GM12878 (cell line): ENCODE results near the gene METAP1D. TPM values are rescaled to one million over a fixed set of nuclear protein-coding genes. Genes with fewer than 3 reads are reported as not detected.

Experiments used
- ATAC-seq: fragments of 200-7000 bp; cut with Tn5 transposase; 3 replicates; pipeline ENCODE4 v1.9.1; 2020; ENCODE audit warnings: mild to moderate bottlenecking, moderate library complexity
- BruUV-seq: library from RNA; stranded (reverse); fragments of 400-500 nt; replicated peaks from 2 replicates; lab custom pipeline; 2021; lab: Mats Ljungman, UMichigan
- CTCF ChIA-PET: fragments of 300-600 bp; sonication (Branson Sonifier 250); formaldehyde crosslinking; extraction: SDS; loops from one replicate; lab custom pipeline; 2021; ENCODE audit warnings: inconsistent platforms; lab: Yijun Ruan, JAX
- POLR2A ChIA-PET: fragments of 350-600 bp; formaldehyde crosslinking; extraction: SDS; loops from one replicate; lab custom pipeline; 2021; ENCODE audit warnings: inconsistent platforms; lab: Charles Lee
- RAD21 ChIA-PET: fragments of 300-600 bp; sonication (Branson Sonifier 250); formaldehyde crosslinking; loops from one replicate; lab custom pipeline; 2023; ENCODE audit warnings: antibody characterized with exemption; ENCODE audit not compliant: unreplicated experiment; lab: Charles Lee
- SMC1A ChIA-PET: fragments of 300-600 bp; sonication (Branson Sonifier 250); formaldehyde crosslinking; loops from one replicate; lab custom pipeline; 2023; ENCODE audit not compliant: unreplicated experiment, uncharacterized antibody; lab: Charles Lee
- DNase-seq: peaks from one replicate; pipeline ENCODE4 v3.0.0-alpha.2; 2011; ENCODE audit warnings: low read depth, low spot score
- FAIRE-seq: peaks from 3 replicates; lab custom pipeline; 2011; peaks lifted over from hg19 to GRCh38; lab: Jason Lieb, UNC
- H2AFZ ChIP-seq: 2 replicates; pipeline ENCODE4 v1.6.0; 2011; ENCODE audit warnings: low read depth, low read length, control low read depth; ENCODE audit not compliant: control insufficient read depth
- H3K27ac ChIP-seq: 2 replicates; pipeline ENCODE4 v1.5.1; 2011; ENCODE audit warnings: control low read depth; ENCODE audit not compliant: control insufficient read depth, insufficient read depth
- H3K27me3 ChIP-seq, 2 experiments: replicated peaks in 1 of 2; 2 replicates each; pipeline versions ENCODE4 v1.6.0 to v1.6.1; 2011; ENCODE audit warnings: low read length in 1 of 2; ENCODE audit not compliant: control insufficient read depth in 2 of 2, insufficient read depth in 2 of 2
- H3K36me3 ChIP-seq, 2 experiments: 2 replicates each; pipeline ENCODE4 v1.5.1; 2011; ENCODE audit warnings: low read length in 1 of 2; ENCODE audit not compliant: control insufficient read depth in 2 of 2, insufficient read depth in 2 of 2
- H3K4me1 ChIP-seq: 2 replicates; pipeline ENCODE4 v1.6.1; 2011; ENCODE audit warnings: mild to moderate bottlenecking, low read length, moderate library complexity, mixed read lengths; ENCODE audit not compliant: control insufficient read depth, insufficient read depth
- H3K4me2 ChIP-seq: 2 replicates; pipeline ENCODE4 v1.6.0; 2011; ENCODE audit warnings: control low read depth; ENCODE audit not compliant: control insufficient read depth, insufficient read depth
- H3K4me3 ChIP-seq: fragments of 200-600 bp; sonication (generic); 2 replicates; pipeline ENCODE4 v1.5.1; 2016
- H3K79me2 ChIP-seq: 2 replicates; pipeline ENCODE4 v1.6.0; 2011; ENCODE audit warnings: low read length; ENCODE audit not compliant: control insufficient read depth, insufficient read depth
- H3K9ac ChIP-seq: 2 replicates; pipeline ENCODE4 v1.8.0; 2011; ENCODE audit warnings: low read length, control low read depth, mixed read lengths; ENCODE audit not compliant: control insufficient read depth, insufficient read depth
- H3K9me3 ChIP-seq: replicated peaks from 3 replicates; pipeline ENCODE4 v1.5.1; 2011; ENCODE audit warnings: mild to moderate bottlenecking, low read length; ENCODE audit not compliant: control insufficient read depth, insufficient read depth
- H4K20me1 ChIP-seq: 2 replicates; pipeline ENCODE4 v1.6.0; 2011; ENCODE audit not compliant: control insufficient read depth, insufficient read depth
- BCL3 ChIP-seq: IDR thresholded peaks from 2 replicates; pipeline ENCODE4 v1.6.1; 2011; ENCODE audit warnings: borderline replicate concordance, low read depth, mild to moderate bottlenecking, moderate library complexity, low read length; ENCODE audit not compliant: insufficient read depth, poor library complexity, severe bottlenecking
- IKZF1 ChIP-seq: fragments of 450-650 bp; conservative IDR thresholded peaks from 2 replicates; pipeline ENCODE4 v1.6.1; 2017; ENCODE audit warnings: antibody characterized with exemption, mild to moderate bottlenecking
- JUNB ChIP-seq: IDR thresholded peaks from 2 replicates; pipeline ENCODE4 v1.6.1; 2016; ENCODE audit warnings: antibody characterized with exemption, mild to moderate bottlenecking
- MEF2B ChIP-seq: fragments of 450-650 bp; IDR thresholded peaks from 2 replicates; pipeline ENCODE4 v1.6.1; 2018; ENCODE audit warnings: mild to moderate bottlenecking, moderate library complexity; ENCODE audit not compliant: partially characterized antibody, poor library complexity, severe bottlenecking
- NFIC ChIP-seq: IDR thresholded peaks from 2 replicates; pipeline ENCODE4 v1.6.1; 2012; ENCODE audit warnings: low read depth, mild to moderate bottlenecking, inconsistent platforms, low read length, moderate library complexity
- NFYA ChIP-seq: IDR thresholded peaks from 2 replicates; pipeline ENCODE4 v1.6.1; 2011; ENCODE audit warnings: low read depth, mild to moderate bottlenecking, low read length, improper control_type of control experiment, borderline replicate concordance
- PAX8 ChIP-seq: fragments of 450-650 bp; IDR thresholded peaks from 2 replicates; pipeline ENCODE4 v1.6.1; 2017; ENCODE audit warnings: mild to moderate bottlenecking, moderate library complexity
- RCOR1 ChIP-seq: conservative IDR thresholded peaks from 2 replicates; pipeline ENCODE4 v1.6.1; 2012; ENCODE audit warnings: low read depth, low read length, improper control_type of control experiment
- RELA ChIP-seq: fragments of 450-650 bp; IDR thresholded peaks from 2 replicates; pipeline ENCODE4 v1.8.0; 2014; ENCODE audit warnings: borderline replicate concordance; ENCODE audit not compliant: partially characterized antibody
- SIX5 ChIP-seq: IDR thresholded peaks from 2 replicates; pipeline ENCODE4 v1.6.1; 2011; ENCODE audit warnings: mild to moderate bottlenecking, low read depth, low read length, moderate library complexity; ENCODE audit not compliant: severe bottlenecking
- SMAD1 ChIP-seq: fragments of 450-650 bp; IDR thresholded peaks from 2 replicates; pipeline ENCODE4 v1.6.1; 2018; ENCODE audit warnings: mild to moderate bottlenecking, low read depth; ENCODE audit not compliant: partially characterized antibody
- SMC3 ChIP-seq: IDR thresholded peaks from 2 replicates; pipeline ENCODE4 v1.6.1; 2011; ENCODE audit warnings: low read length, improper control_type of control experiment, borderline replicate concordance
- TBL1XR1 ChIP-seq: IDR thresholded peaks from 2 replicates; pipeline ENCODE4 v1.6.1; 2012; ENCODE audit warnings: low read depth, low read length, improper control_type of control experiment
- TCF3 ChIP-seq: IDR thresholded peaks from 2 replicates; pipeline ENCODE4 v1.6.1; 2012; ENCODE audit warnings: low read depth, mild to moderate bottlenecking, low read length, borderline replicate concordance; ENCODE audit not compliant: insufficient read depth
- TCF7 ChIP-seq: IDR thresholded peaks from 2 replicates; pipeline ENCODE4 v1.6.1; 2014; ENCODE audit warnings: antibody characterized with exemption, borderline replicate concordance
- USF2 ChIP-seq: IDR thresholded peaks from 2 replicates; pipeline ENCODE4 v1.6.1; 2011; ENCODE audit warnings: low read depth, low read length, improper control_type of control experiment, borderline replicate concordance
- ZSCAN29 ChIP-seq: fragments of 450-650 bp; IDR thresholded peaks from 2 replicates; pipeline ENCODE4 v1.6.1; 2017; ENCODE audit warnings: mild to moderate bottlenecking, moderate library complexity
- WGBS: methylation state at CpG from one replicate; pipeline ENCODE4 v1.1.6; 2016; ENCODE audit warnings: low lambda C conversion rate; ENCODE audit not compliant: insufficient replicate concordance, insufficient coverage; ENCODE audit errors: missing lambda C conversion rate; 5-methylcytosine and 5-hydroxymethylcytosine counted together
- in situ Hi-C: fragments of 300-500 bp; cut with MboI; formaldehyde crosslinking; loops from 9 replicates; pipeline ENCODE4 v1.14.3; 2018; ENCODE audit warnings: mixed read lengths
- intact Hi-C: fragments of 100-400 bp; cut with micrococcal nuclease; formaldehyde crosslinking; loops from one replicate; pipeline ENCODE4 v1.14.2; 2022; ENCODE audit not compliant: unreplicated experiment
- polyA plus RNA-seq, 11 experiments: library from polyadenylated mRNA; depleted of rRNA in 4 of 11; unstranded in 6 of 11; stranded (reverse) in 5 of 11; fragments of >200 nt; fragmentation: Nextera tagmentation in 4 of 11; fragmentation: Illumina TruSeq in 1 of 11; extraction: Ambion mirVana in 4 of 11; extraction: Trizol in 1 of 11; gene quantifications; 1 replicate in 1 of 11; 2 replicates in 10 of 11; pipeline versions ENCODE4 v1.2.1 to v1.2.3, GENCODE V29; 2011 to 2016; ENCODE audit warnings: inconsistent platforms in 2 of 11, missing spikeins in 2 of 11, low read depth in 1 of 11
- total RNA-seq, 4 experiments: library from RNA; depleted of rRNA in 3 of 4; stranded (reverse); fragments of >200 nt in 3 of 4; fragmentation: Illumina TruSeq in 1 of 4; extraction: Trizol in 1 of 4; gene quantifications; 2 replicates each; pipeline versions ENCODE4 v1.2.1 to v1.2.3, GENCODE V29; 2013 to 2021
- TF ChIP-seq, protein P1 (sequence below): IDR thresholded peaks from 2 replicates; pipeline ENCODE4 v1.6.1; 2012; ENCODE audit warnings: mild to moderate bottlenecking, low read depth, low read length

The METAP1D gene
- total and polyA plus RNA-seq, 10 of the 15 experiments (the other 5 are each of a cell fraction or from before 2014, with no cell fraction given), result 4.5 to 12.1 (median 7.8) TPM

- H3K4me1 ChIP-seq, result peaks cover 17% of the 10 kb centered on the region
- FAIRE-seq (no peak), DNase-seq (no peak), ATAC-seq (peak; percentile 64)
- ChIA-PET SMC1A (interaction anchor here (1.1 to 1.6 kb wide), 2 partner anchors 10 to 51 kb away, joined by 3 to 4 read pairs; no protein-coding TSS in a partner anchor), CTCF (no interaction called here), RAD21 (no interaction called here), POLR2A (no interaction called here)
- no peak overlapping the region for H2AFZ ChIP-seq
- H3K27me3 ChIP-seq, result no peaks in the 10 kb centered on the region
- H3K4me2 ChIP-seq, result peak overlapping the region; percentile 30
- H4K20me1 ChIP-seq, result no peaks in the 10 kb centered on the region
- no peaks in the 10 kb centered on the region for H3K79me2 ChIP-seq
- in situ Hi-C loops (no loop called here), intact Hi-C loops (no loop called here)
- no peaks in the 10 kb centered on the region for H3K9me3 ChIP-seq
- 62% methylated on average over 11 of the region's 11 CpGs for WGBS
- 0 out of 2 replicates have a peak overlapping the region, but pooled peaks have one; percentile 2 for H3K4me3 ChIP-seq
- no peak overlapping the region; the same call in 1 of the 2 replicates for H3K27ac ChIP-seq
- no peak overlapping the region for H3K9ac ChIP-seq
- BruUV-seq, result no TSS peak
- no peaks in the 10 kb centered on the region for H3K36me3 ChIP-seq
- TF ChIP-seq USF2 (no peak), NFYA (no peak), SMAD1 (no peak), TBL1XR1 (no peak), PAX8 (no peak), MEF2B (peak; percentile 44), JUNB (peak; percentile 65), ZSCAN29 (no peak), BCL3 (no peak), SIX5 (no peak), IKZF1 (no peak), TCF7 (0 out of 2 replicates have a peak, but pooled peaks have one; percentile 80), SMC3 (no peak), RCOR1 (no peak), RELA (no peak), TCF3 (no peak), NFIC (peak; percentile 71)
- TF ChIP-seq, protein P1, sequence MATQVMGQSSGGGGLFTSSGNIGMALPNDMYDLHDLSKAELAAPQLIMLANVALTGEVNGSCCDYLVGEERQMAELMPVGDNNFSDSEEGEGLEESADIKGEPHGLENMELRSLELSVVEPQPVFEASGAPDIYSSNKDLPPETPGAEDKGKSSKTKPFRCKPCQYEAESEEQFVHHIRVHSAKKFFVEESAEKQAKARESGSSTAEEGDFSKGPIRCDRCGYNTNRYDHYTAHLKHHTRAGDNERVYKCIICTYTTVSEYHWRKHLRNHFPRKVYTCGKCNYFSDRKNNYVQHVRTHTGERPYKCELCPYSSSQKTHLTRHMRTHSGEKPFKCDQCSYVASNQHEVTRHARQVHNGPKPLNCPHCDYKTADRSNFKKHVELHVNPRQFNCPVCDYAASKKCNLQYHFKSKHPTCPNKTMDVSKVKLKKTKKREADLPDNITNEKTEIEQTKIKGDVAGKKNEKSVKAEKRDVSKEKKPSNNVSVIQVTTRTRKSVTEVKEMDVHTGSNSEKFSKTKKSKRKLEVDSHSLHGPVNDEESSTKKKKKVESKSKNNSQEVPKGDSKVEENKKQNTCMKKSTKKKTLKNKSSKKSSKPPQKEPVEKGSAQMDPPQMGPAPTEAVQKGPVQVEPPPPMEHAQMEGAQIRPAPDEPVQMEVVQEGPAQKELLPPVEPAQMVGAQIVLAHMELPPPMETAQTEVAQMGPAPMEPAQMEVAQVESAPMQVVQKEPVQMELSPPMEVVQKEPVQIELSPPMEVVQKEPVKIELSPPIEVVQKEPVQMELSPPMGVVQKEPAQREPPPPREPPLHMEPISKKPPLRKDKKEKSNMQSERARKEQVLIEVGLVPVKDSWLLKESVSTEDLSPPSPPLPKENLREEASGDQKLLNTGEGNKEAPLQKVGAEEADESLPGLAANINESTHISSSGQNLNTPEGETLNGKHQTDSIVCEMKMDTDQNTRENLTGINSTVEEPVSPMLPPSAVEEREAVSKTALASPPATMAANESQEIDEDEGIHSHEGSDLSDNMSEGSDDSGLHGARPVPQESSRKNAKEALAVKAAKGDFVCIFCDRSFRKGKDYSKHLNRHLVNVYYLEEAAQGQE, result no peak
Observed at GRCh38 chr2:172011812-172012575, 12.2 kb downstream of the METAP1D start.
